IMR-90 (cell line): ENCODE measurements around the gene CST9. TPM values are rescaled to one million over a fixed set of nuclear protein-coding genes. Genes with fewer than 3 reads are reported as not detected.

Experiments used
- ATAC-seq: fragments of 200-7000 bp; cut with Tn5 transposase; 2 replicates; pipeline ENCODE4 v1.9.1; 2020; ENCODE audit warnings: low read depth, mild to moderate bottlenecking, moderate library complexity
- BruUV-seq: library from RNA; stranded (reverse); fragments of 400-500 nt; replicated peaks from 2 replicates; lab custom pipeline; 2021; lab: Mats Ljungman, UMichigan
- CTCF ChIA-PET: fragments of 300-600 bp; formaldehyde crosslinking; extraction: SDS; loops from one replicate; lab custom pipeline; 2021; ENCODE audit warnings: antibody characterized with exemption; lab: Yijun Ruan, JAX
- POLR2A ChIA-PET: fragments of 300-600 bp; sonication (Branson Sonifier 250); formaldehyde crosslinking; loops from one replicate; lab custom pipeline; 2022; ENCODE audit warnings: antibody characterized with exemption; ENCODE audit not compliant: unreplicated experiment; lab: Charles Lee
- DNase-seq: peaks from one replicate; pipeline ENCODE4 v3.0.0; 2013
- H2AFZ ChIP-seq: replicated peaks from 2 replicates; pipeline ENCODE3; 2013; ENCODE audit warnings: low read length, mild to moderate bottlenecking; ENCODE audit not compliant: poor library complexity
- H2AK5ac ChIP-seq: 2 replicates; pipeline ENCODE4 v1.6.1; 2013; ENCODE audit warnings: low read depth, low read length, inconsistent platforms
- H2AK9ac ChIP-seq: replicated peaks from 2 replicates; pipeline ENCODE3; 2013; ENCODE audit warnings: mild to moderate bottlenecking, low read depth, low read length, moderate library complexity; ENCODE audit not compliant: poor library complexity
- H2BK120ac ChIP-seq: 2 replicates; pipeline ENCODE4 v1.6.1; 2013; ENCODE audit warnings: low read depth, low read length, inconsistent platforms
- H2BK15ac ChIP-seq: 3 replicates; pipeline ENCODE4 v1.6.1; 2013; ENCODE audit warnings: low read depth, low read length, inconsistent platforms
- H2BK20ac ChIP-seq: 2 replicates; pipeline ENCODE4 v1.6.1; 2013; ENCODE audit warnings: low read depth, mild to moderate bottlenecking, inconsistent platforms, low read length, moderate library complexity
- H2BK5ac ChIP-seq: 2 replicates; pipeline ENCODE4 v1.6.1; 2013; ENCODE audit warnings: mild to moderate bottlenecking, low read depth, low read length, inconsistent platforms; ENCODE audit not compliant: poor library complexity, severe bottlenecking
- H3K14ac ChIP-seq: replicated peaks from 2 replicates; pipeline ENCODE4 v1.6.1; 2013; ENCODE audit warnings: low read depth, low read length, inconsistent platforms
- H3K18ac ChIP-seq: 2 replicates; pipeline ENCODE4 v1.6.1; 2013; ENCODE audit warnings: low read depth, low read length, control low read depth
- H3K23ac ChIP-seq: 2 replicates; pipeline ENCODE4 v1.6.1; 2013; ENCODE audit warnings: low read depth, low read length, inconsistent platforms
- H3K27ac ChIP-seq: 2 replicates; pipeline ENCODE4 v1.5.1; 2013; ENCODE audit warnings: mild to moderate bottlenecking, control low read depth, low read length; ENCODE audit not compliant: insufficient read depth
- H3K27me3 ChIP-seq: 2 replicates; pipeline ENCODE4 v1.6.1; 2013; ENCODE audit warnings: low read length; ENCODE audit not compliant: control insufficient read depth, insufficient read depth
- H3K36me3 ChIP-seq: 2 replicates; pipeline ENCODE4 v1.6.1; 2013; ENCODE audit warnings: low read length, mixed read lengths; ENCODE audit not compliant: control insufficient read depth, insufficient read depth
- H3K4ac ChIP-seq: 2 replicates; pipeline ENCODE4 v1.6.1; 2013; ENCODE audit warnings: low read depth, low read length, inconsistent platforms
- H3K4me1 ChIP-seq: 2 replicates; pipeline ENCODE4 v1.6.1; 2013; ENCODE audit warnings: low read length, mixed read lengths; ENCODE audit not compliant: control insufficient read depth, insufficient read depth
- H3K4me2 ChIP-seq: 2 replicates; pipeline ENCODE4 v1.6.1; 2013; ENCODE audit warnings: low read depth, mild to moderate bottlenecking, control low read depth, low read length, moderate library complexity
- H3K4me3 ChIP-seq: 2 replicates; pipeline ENCODE4 v1.5.1; 2013; ENCODE audit warnings: low read depth, mild to moderate bottlenecking, control low read depth, low read length, moderate library complexity; ENCODE audit not compliant: insufficient read depth
- H3K56ac ChIP-seq: 2 replicates; pipeline ENCODE4 v1.6.1; 2013; ENCODE audit warnings: low read length, inconsistent platforms; ENCODE audit not compliant: insufficient read depth; ENCODE audit errors: extremely low read depth
- H3K79me1 ChIP-seq, 2 experiments: 2 replicates each; pipeline ENCODE4 v1.6.1; 2013; ENCODE audit warnings: low read length in 2 of 2, inconsistent platforms in 1 of 2, low read depth in 1 of 2
- H3K9ac ChIP-seq: 2 replicates; pipeline ENCODE4 v1.6.1; 2013; ENCODE audit warnings: low read depth, low read length, control low read depth
- H3K9me1 ChIP-seq: 2 replicates; pipeline ENCODE4 v1.6.1; 2013; ENCODE audit warnings: low read length, inconsistent platforms; ENCODE audit not compliant: insufficient read depth
- H3K9me3 ChIP-seq: 2 replicates; pipeline ENCODE4 v1.6.1; 2013; ENCODE audit warnings: low read length; ENCODE audit not compliant: control insufficient read depth, insufficient read depth
- H4K20me1 ChIP-seq: 2 replicates; pipeline ENCODE4 v1.6.1; 2013; ENCODE audit warnings: low read length, inconsistent platforms; ENCODE audit not compliant: insufficient read depth
- H4K5ac ChIP-seq: 2 replicates; pipeline ENCODE4 v1.6.1; 2013; ENCODE audit warnings: mild to moderate bottlenecking, low read depth, low read length, control low read depth
- H4K8ac ChIP-seq, 2 experiments: 2 replicates each; pipeline ENCODE4 v1.6.1; 2013; ENCODE audit warnings: low read depth in 2 of 2, low read length in 2 of 2, control low read depth in 1 of 2, inconsistent platforms in 1 of 2
- H4K91ac ChIP-seq: 2 replicates; pipeline ENCODE4 v1.6.1; 2013; ENCODE audit warnings: low read depth, low read length, inconsistent platforms; ENCODE audit not compliant: insufficient read depth
- FOS ChIP-seq: fragments of 150-350 bp; IDR thresholded peaks from 2 replicates; pipeline ENCODE4 v1.6.1; 2016; ENCODE audit warnings: low read depth, low read length
- POLR2A ChIP-seq: IDR thresholded peaks from 2 replicates; pipeline ENCODE4 v1.6.1; 2012; ENCODE audit warnings: mild to moderate bottlenecking, low read depth, low read length
- USF2 ChIP-seq: fragments of 150-350 bp; IDR thresholded peaks from 2 replicates; pipeline ENCODE4 v1.6.1; 2017; ENCODE audit warnings: mild to moderate bottlenecking, antibody characterized with exemption, low read length, low read depth
- WGBS, 2 experiments: methylation state at CpG; one replicate each; pipeline versions ENCODE4 v1.1.5 to v1.1.7; 2013; ENCODE audit warnings: missing lambda C conversion rate in 2 of 2; ENCODE audit not compliant: insufficient read length in 1 of 2; ENCODE audit errors: extremely low coverage in 2 of 2; 5-methylcytosine and 5-hydroxymethylcytosine counted together
- dilution Hi-C: fragments of 300-500 bp; cut with HindIII; formaldehyde crosslinking; loops from one replicate; pipeline ENCODE4 v1.14.3; 2018; ENCODE audit warnings: low sequenced_read_pairs; ENCODE audit not compliant: unreplicated experiment
- in situ Hi-C: fragments of 300-500 bp; cut with MboI; formaldehyde crosslinking; loops from 3 replicates; pipeline ENCODE4 v1.14.3; 2019; ENCODE audit warnings: low sequenced_read_pairs, inconsistent platforms, mixed read lengths
- intact Hi-C: fragments of 100-400 bp; cut with micrococcal nuclease; formaldehyde crosslinking; loops from 2 replicates; pipeline ENCODE4 v1.10.0; 2022
- polyA plus RNA-seq, 3 experiments: library from polyadenylated mRNA; depleted of rRNA; stranded (reverse); fragments of >200 nt; gene quantifications; 2 replicates each; pipeline ENCODE4 v1.2.3, GENCODE V29; 2012; ENCODE audit warnings: low replicate concordance in 1 of 3
- total RNA-seq: library from RNA; depleted of rRNA; stranded (reverse); fragments of >200 nt; gene quantifications from 2 replicates; pipeline ENCODE4 v1.2.3, GENCODE V29; 2012

CST9 gene
- total and polyA plus RNA-seq, 2 of the 4 experiments (the other 2 are of a cell fraction), result not detected

GRCh38 chr20:23631981-23632710 is 26.4 kb upstream of the CST9 start:
- no peak overlapping the region for H2BK15ac ChIP-seq
- DNase-seq, result no peak
- no peak overlapping the region for H2BK120ac ChIP-seq
- ChIA-PET CTCF (no interaction called here), POLR2A (no interaction called here)
- H2AK9ac ChIP-seq, result no peak overlapping the region
- H3K14ac ChIP-seq, result no peak overlapping the region
- H3K27ac ChIP-seq, result no peak overlapping the region
- BruUV-seq, result no TSS peak
- peaks cover 17 to 29% of the 10 kb centered on the region in 2 experiments for H3K79me1 ChIP-seq
- no peak overlapping the region for H4K8ac ChIP-seq
- H3K36me3 ChIP-seq, result peaks cover 16% of the 10 kb centered on the region
- no peak overlapping the region for H3K4me3 ChIP-seq
- no peak overlapping the region for H4K5ac ChIP-seq
- TF ChIP-seq USF2 (no peak), POLR2A (no peak), FOS (no peak)
- no peak overlapping the region for H2AFZ ChIP-seq
- no peaks in the 10 kb centered on the region for H3K27me3 ChIP-seq
- H3K4me1 ChIP-seq, result peaks cover 8% of the 10 kb centered on the region
- 87% methylated on average over 3 of the region's 12 CpGs; no CpG with 5 or more reads in 1 of the 2 experiments for WGBS, 2 experiments
- H3K9me1 ChIP-seq, result peaks cover 6% of the 10 kb centered on the region; the same call in 1 of the 2 replicates
- H3K4me2 ChIP-seq, result no peak overlapping the region
- intact Hi-C loops, result no loop called here
- ATAC-seq, result no peak
- peaks cover 6% of the 10 kb centered on the region; the same call in 1 of the 2 replicates for H4K20me1 ChIP-seq
- no peak overlapping the region for H2AK5ac ChIP-seq
- no peak overlapping the region for H2BK20ac ChIP-seq
- H3K4ac ChIP-seq, result no peak overlapping the region
- no peaks in the 10 kb centered on the region for H3K9me3 ChIP-seq
- H3K56ac ChIP-seq, result no peak overlapping the region
- no peak overlapping the region for H4K91ac ChIP-seq
- H3K9ac ChIP-seq, result no peak overlapping the region
- H3K18ac ChIP-seq, result no peak overlapping the region
- dilution Hi-C loops, result no loop called here
- no peak overlapping the region for H3K23ac ChIP-seq
- in situ Hi-C loops, result loop anchor here (25.0 kb wide), 2 partner anchors 1630 to 1780 kb away; partner anchors contain the start of gene GINS1
- no peak overlapping the region for H2BK5ac ChIP-seq
